ENCODE measurements around the gene LIF. TPM values are rescaled to one million over a fixed set of nuclear protein-coding genes. Genes with fewer than 3 reads are reported as not detected.
A peak's percentile ranks its signal among the peaks of the same experiment; 100 is the strongest.

LIF gene
- total RNA-seq, 2 donors from 2014 or later = 9.5 to 12.5 TPM

DNA sequence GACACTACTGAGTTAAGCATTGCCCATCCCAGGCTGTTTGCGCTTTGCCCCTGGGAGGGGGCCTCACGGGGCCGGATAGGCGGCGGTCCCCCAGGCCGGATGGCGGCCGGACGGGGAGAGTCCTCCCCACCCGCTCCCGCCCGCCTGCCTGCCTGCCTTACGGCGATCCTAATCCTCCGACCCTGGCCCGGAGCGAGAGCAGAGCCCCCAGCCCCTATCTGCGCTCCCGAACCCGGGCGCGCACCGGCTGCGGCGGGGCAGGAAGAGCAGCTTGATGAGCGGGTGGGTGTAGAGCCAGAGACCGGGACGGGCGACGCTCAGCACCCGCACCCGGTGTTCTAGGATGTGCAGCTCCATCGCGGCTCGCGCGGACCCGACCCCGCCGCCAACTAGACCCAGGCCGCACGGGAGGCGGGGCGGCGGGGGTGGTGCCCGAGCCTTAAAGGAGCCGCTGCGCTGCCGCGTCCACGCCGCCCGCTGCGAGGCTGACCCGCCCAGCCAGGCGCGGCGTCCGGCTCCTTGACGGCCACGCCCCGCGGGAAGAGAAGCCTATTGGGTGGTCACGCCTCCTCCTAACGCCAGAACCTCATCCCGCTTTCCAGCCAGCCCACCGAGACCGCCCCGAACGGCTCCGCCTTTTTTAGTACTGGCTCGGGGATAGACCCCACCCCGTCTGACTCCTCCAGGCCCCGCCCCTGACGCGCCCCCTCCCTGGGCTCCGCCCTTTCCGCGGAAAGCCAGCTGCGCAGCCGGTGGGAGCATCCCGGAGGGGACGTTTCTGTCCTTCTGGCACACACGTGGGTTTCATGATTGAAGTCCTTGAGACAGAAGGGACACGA is 42.8 kb upstream of the LIF start, which contains the start of gene CASTOR1:
TSS of gene CASTOR1 (minus strand) at position 365 of the 839 bp plus-strand sequence. CDS start at position 357, 8 bp downstream.
- Histone ChIP-seq H3K27ac (peak within 1 kb of the TSS; percentile 58), H3K36me3 (peaks cover 7% of the 10 kb centered on the region), H3K9ac (ENCODE audit: low read depth in 2 of 2, low read length in 2 of 2) (peak within 1 kb of the TSS; percentile 77 to 90), H3K9me3 (no peaks in the 10 kb centered on the region), H3K4me1 (peaks cover 13% of the 10 kb centered on the region), H3K27me3 (no peaks in the 10 kb centered on the region), H3K4me3 (peak within 1 kb of the TSS; percentile 91)
- intact Hi-C loops (cut with DNase I) = loop anchor here (2.0 kb wide), 1 partner anchor 67 kb away; the partner anchor contains the start of genes CCDC157 and SF3A1
- TF ChIP-seq, protein P1, sequence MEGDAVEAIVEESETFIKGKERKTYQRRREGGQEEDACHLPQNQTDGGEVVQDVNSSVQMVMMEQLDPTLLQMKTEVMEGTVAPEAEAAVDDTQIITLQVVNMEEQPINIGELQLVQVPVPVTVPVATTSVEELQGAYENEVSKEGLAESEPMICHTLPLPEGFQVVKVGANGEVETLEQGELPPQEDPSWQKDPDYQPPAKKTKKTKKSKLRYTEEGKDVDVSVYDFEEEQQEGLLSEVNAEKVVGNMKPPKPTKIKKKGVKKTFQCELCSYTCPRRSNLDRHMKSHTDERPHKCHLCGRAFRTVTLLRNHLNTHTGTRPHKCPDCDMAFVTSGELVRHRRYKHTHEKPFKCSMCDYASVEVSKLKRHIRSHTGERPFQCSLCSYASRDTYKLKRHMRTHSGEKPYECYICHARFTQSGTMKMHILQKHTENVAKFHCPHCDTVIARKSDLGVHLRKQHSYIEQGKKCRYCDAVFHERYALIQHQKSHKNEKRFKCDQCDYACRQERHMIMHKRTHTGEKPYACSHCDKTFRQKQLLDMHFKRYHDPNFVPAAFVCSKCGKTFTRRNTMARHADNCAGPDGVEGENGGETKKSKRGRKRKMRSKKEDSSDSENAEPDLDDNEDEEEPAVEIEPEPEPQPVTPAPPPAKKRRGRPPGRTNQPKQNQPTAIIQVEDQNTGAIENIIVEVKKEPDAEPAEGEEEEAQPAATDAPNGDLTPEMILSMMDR (IDR thresholded peaks at IDR 0.05) = no peak
- DNase-seq = peak; percentile 99

DNA sequence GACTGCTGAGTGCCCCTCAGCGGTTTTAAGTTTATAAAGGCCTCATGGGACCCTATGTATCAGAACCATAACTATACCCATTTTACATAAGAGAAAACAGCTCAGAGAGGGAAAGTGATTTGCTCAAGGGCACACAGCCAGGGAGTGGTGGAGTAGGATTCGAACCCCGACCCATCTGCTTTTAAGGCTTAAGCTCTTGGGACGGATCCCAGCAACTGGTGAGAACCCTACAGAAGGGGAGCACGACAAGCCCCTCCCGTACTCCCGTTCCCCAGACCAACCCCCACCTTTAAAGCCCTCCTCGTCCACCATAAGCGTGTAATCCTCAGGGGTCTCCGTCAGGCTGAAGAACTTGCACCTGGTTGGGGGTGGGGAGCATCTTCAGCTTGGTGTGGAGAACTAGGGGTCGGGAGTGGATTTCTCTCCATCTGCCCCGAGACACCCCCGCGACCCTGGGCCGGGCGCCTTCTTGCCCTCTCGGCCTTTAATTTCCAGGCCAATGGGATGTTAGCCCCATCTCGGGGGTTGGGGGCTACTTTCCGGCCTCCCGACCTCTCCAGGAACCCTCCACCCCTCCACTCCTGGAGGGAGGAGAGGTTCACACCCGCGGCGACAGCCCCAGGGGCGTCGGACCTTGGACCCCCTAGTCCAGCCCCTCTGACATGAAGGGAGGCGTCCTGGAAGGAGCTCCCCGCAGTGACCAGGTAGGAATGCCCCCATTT is 42.0 kb upstream of the LIF start:
- intact Hi-C loops (cut with DNase I) = loop anchor here (2.0 kb wide), 1 partner anchor 68 kb away; the partner anchor contains the start of genes CCDC157 and SF3A1
- Histone ChIP-seq H3K27me3 (no peaks in the 10 kb centered on the region), H3K9ac (ENCODE audit: low read depth in 2 of 2, low read length in 2 of 2) (peak overlapping the region; percentile 77 to 90), H3K27ac (peak overlapping the region; percentile 58), H3K9me3 (no peaks in the 10 kb centered on the region), H3K4me3 (peak overlapping the region; percentile 91), H3K4me1 (peaks cover 13% of the 10 kb centered on the region), H3K36me3 (peaks cover 4% of the 10 kb centered on the region)
- TF ChIP-seq, protein P1 (IDR thresholded peaks at IDR 0.05) = no peak
- no peak for DNase-seq

DNA sequence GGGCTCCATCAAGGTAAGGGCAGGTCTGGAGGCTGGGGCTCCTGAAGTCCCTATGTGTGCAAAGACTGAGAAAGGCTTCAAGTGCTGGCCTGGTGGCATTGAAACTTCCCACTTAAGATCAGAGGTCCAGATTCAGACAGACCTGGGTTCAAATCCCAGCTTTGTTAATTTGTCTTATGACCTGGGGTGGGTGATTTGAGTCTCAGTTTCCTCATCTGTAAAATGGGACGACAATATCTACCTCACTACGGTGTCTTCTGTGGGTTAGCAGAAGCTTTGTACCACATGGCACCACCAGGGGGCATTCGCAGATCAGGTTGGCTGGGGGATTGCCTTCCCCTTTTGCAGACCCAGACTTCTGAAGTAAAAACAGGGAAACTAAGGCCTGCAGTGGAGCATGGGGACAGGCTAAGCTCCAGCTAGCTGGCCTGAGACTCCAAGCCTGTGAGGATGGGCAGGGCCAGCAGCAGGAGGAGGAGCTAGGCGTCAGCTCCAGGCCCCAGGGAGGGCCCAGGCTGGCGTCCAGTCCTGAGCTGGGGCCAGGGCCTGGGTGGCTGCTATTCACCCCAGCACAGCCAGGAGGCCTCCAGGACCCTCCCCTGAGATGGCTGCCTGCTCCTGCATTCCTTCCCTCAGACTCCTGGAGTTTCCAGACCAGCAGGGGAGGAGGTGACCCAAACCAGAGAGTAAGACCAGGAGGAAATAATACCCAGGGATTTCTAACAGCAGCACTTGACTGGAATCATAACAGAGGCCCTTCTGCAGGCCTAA is 41.3 kb upstream of the LIF start:
- intact Hi-C loops (cut with DNase I) = loop anchor here (2.0 kb wide), 4 partner anchors 25 to 179 kb away; partner anchors contain the start of genes CCDC157, RNF215 and SF3A1
- Histone ChIP-seq H3K4me3 (peak overlapping the region; percentile 91), H3K27ac (no peak overlapping the region), H3K4me1 (peaks cover 13% of the 10 kb centered on the region), H3K36me3 (no peaks in the 10 kb centered on the region), H3K27me3 (no peaks in the 10 kb centered on the region), H3K9ac (ENCODE audit: low read depth in 2 of 2, low read length in 2 of 2) (peak overlapping the region in 1 of 2 donors; percentile 90), H3K9me3 (no peaks in the 10 kb centered on the region)
- TF ChIP-seq, protein P1 (IDR thresholded peaks at IDR 0.05) = peak; percentile 85
- DNase-seq = peak; percentile 90

DNA sequence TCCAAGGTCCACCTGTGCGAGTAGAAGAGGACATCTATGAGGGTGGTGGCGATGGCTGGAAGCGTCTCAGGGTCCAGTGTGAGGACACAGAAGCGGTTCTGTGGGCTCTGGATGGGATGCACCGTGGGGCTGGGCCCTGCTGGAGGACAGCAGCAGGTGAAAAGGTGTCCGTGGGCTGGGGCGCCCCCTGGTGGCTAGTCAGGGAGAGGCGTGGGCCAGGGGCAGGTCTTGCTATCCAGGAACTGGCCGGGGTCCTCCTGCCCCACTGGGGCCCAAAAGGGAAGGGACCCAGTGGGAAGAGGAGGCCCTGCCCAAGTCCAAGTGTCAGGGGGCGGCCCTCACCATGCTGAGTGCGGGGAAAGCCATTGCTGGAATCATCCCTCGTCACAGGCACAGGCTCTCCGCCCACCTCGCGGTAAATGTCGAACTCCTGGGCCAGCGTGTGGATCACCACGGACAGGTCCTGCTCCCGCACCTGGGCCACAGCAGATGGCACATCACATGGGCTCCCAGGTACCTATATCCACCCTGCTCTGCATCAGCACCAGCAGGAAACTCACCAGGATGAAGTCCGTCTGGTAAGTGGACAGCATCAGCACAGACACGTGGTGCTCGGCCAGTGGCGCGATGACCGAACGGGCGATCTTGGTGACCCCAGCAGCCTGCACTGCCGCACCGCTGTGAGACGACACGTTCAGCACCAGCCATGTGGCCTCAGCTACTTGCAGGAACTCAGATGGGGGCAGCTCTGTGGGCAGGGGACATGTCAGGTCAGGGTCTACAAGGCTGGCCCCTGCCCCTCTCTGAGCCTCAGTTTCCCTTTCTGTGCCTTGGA is 40.5 kb upstream of the LIF start:
- no peaks in the 10 kb centered on the region for H3K27me3 ChIP-seq
- H3K4me3 ChIP-seq = no peak overlapping the region
- intact Hi-C loops (cut with DNase I) = loop anchor here (2.0 kb wide), 3 partner anchors 24 to 178 kb away; partner anchors contain the start of gene RNF215
- H3K9me3 ChIP-seq = no peaks in the 10 kb centered on the region
- DNase-seq = peak; percentile 88
- H3K27ac ChIP-seq = no peak overlapping the region
- no peaks in the 10 kb centered on the region for H3K36me3 ChIP-seq
- H3K9ac ChIP-seq (ENCODE audit: low read depth in 2 of 2, low read length in 2 of 2) = peak overlapping the region in 1 of 2 donors; percentile 90
- H3K4me1 ChIP-seq = peaks cover 13% of the 10 kb centered on the region
- TF ChIP-seq, protein P1 (IDR thresholded peaks at IDR 0.05) = peak; percentile 91
